Panc1 (cell line): ENCODE data around the gene HNRNPC.

Experiments used
- CTCF ChIP-seq: fragments of 450-650 bp; IDR thresholded peaks from 2 replicates; pipeline ENCODE4 v1.5.1; 2017; ENCODE audit warnings: mild to moderate bottlenecking
- POLR2AphosphoS5 ChIP-seq: IDR thresholded peaks from 2 replicates; pipeline ENCODE4 v1.6.1; 2012; ENCODE audit warnings: mild to moderate bottlenecking, low read depth, low read length, moderate library complexity
- SIN3A ChIP-seq: IDR thresholded peaks from 2 replicates; pipeline ENCODE4 v1.6.1; 2012; ENCODE audit warnings: low read depth, mild to moderate bottlenecking, low read length, moderate library complexity, borderline replicate concordance; ENCODE audit not compliant: insufficient read depth
- TCF7L2 ChIP-seq: IDR thresholded peaks from 2 replicates; pipeline ENCODE4 v1.6.1; 2011; ENCODE audit warnings: mild to moderate bottlenecking, low read depth, low read length, inconsistent platforms

- TF ChIP-seq CTCF = no peak
- TF ChIP-seq TCF7L2 = no peak
- no peak for TF ChIP-seq POLR2AphosphoS5
- no peak for TF ChIP-seq SIN3A
Observed at GRCh38 chr14:21278632-21279031, 9.4 kb upstream of the HNRNPC start.
